Mucosa of rectum (tissue), 2 donors: ENCODE measurements around the gene TMEM109.

Experiments
- H3K27ac ChIP-seq, 2 donors: one replicate each; pipeline ENCODE4 v1.7.0; 2013; ENCODE audit warnings: inconsistent platforms in 2 of 2, low read depth in 2 of 2, low read length in 2 of 2
- H3K27me3 ChIP-seq, 2 donors: one replicate each; pipeline ENCODE4 v1.7.0; 2013; ENCODE audit warnings: low read length in 2 of 2; ENCODE audit not compliant: control insufficient read depth in 2 of 2, insufficient read depth in 2 of 2
- H3K36me3 ChIP-seq, 2 donors: one replicate each; pipeline ENCODE4 v1.7.0; 2013; ENCODE audit warnings: low read length in 2 of 2; ENCODE audit not compliant: control insufficient read depth in 2 of 2, insufficient read depth in 2 of 2
- H3K4me1 ChIP-seq, 2 donors: one replicate each; pipeline ENCODE4 v1.7.0; 2013; ENCODE audit warnings: low read length in 2 of 2, mild to moderate bottlenecking in 1 of 2; ENCODE audit not compliant: control insufficient read depth in 2 of 2, insufficient read depth in 2 of 2
- H3K4me3 ChIP-seq, 2 donors: one replicate each; pipeline ENCODE4 v1.7.0; 2013; ENCODE audit warnings: low read length in 2 of 2
- H3K9ac ChIP-seq, 2 donors: one replicate each; pipeline ENCODE4 v1.7.0; 2013; ENCODE audit warnings: low read length in 2 of 2, low read depth in 1 of 2, mild to moderate bottlenecking in 1 of 2
- H3K9me3 ChIP-seq, 2 donors: one replicate each; pipeline ENCODE4 v1.7.0; 2013; ENCODE audit warnings: low read length in 2 of 2; ENCODE audit not compliant: control insufficient read depth in 2 of 2
- donor health status: healthy.
- donor health status: Normal muscosa, but diverticular disease.

Gene TMEM109

GRCh38 chr11:60932605-60933356 lies 18.8 kb downstream of the TMEM109 start:
- Histone ChIP-seq H3K27ac (no peak overlapping the region), H3K9me3 (no peaks in the 10 kb centered on the region), H3K9ac (no peak overlapping the region), H3K27me3 (no peaks in the 10 kb centered on the region), H3K36me3 (no peaks in the 10 kb centered on the region), H3K4me3 (no peak overlapping the region), H3K4me1 (peaks cover 0 to 3% of the 10 kb centered on the region in 2 donors)

GRCh38 chr11:60933416-60934123 lies 19.6 kb downstream of the TMEM109 start:
- Histone ChIP-seq H3K27me3 (no peaks in the 10 kb centered on the region), H3K4me1 (peaks cover 0 to 3% of the 10 kb centered on the region in 2 donors), H3K36me3 (no peaks in the 10 kb centered on the region), H3K27ac (no peak overlapping the region), H3K4me3 (no peak overlapping the region), H3K9me3 (no peaks in the 10 kb centered on the region), H3K9ac (no peak overlapping the region)

DNA sequence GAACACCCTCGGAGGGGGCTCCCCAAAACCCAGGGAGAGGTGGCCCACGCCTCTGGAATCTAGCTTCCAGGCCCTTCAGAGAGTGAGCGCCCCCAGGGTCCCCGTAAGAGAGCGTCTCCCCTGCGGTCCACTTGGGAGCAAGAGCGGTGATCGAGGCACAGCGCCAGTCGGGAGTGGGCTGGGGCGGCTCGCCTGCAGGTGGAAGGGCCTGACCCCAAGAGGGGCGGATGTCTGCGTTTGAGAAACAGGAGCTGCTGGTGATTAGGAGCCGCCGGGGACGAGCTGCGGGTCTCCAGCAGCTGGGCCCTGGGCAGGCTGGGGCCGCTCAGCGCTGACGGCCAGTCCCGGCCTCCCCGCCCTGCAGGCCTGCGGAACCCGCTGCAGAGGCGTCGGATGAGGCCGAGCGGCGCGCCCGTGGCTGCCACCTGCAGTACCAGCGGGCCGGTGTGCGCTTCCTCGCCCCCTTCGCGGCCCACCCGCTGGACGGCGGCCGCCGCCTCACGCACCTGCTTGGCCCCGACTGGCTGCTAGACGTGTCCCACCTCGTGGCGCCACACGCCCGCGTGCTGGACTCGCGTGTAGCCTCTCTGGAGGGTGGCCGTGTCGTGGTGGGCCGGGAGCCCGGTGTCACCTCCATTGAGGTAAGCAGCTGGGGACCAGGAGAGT lies 20.3 kb downstream of the TMEM109 start:
- Histone ChIP-seq H3K36me3 (peaks cover 0 to 2% of the 10 kb centered on the region in 2 donors), H3K27me3 (no peaks in the 10 kb centered on the region), H3K27ac (no peak overlapping the region)

GRCh38 chr11:60934790-60935605 lies 21.0 kb downstream of the TMEM109 start:
- Histone ChIP-seq H3K4me3 (no peak overlapping the region), H3K27me3 (no peaks in the 10 kb centered on the region), H3K27ac (no peak overlapping the region), H3K36me3 (peaks cover 0 to 4% of the 10 kb centered on the region in 2 donors), H3K9ac (no peak overlapping the region), H3K9me3 (no peaks in the 10 kb centered on the region), H3K4me1 (peaks cover 0 to 3% of the 10 kb centered on the region in 2 donors)

More for the DNA sequence above, 20.3 kb downstream of the TMEM109 start:
- no peak overlapping the region for H3K4me3 ChIP-seq
- H3K9me3 ChIP-seq, result no peaks in the 10 kb centered on the region
- no peak overlapping the region for H3K9ac ChIP-seq
- peaks cover 0 to 3% of the 10 kb centered on the region in 2 donors for H3K4me1 ChIP-seq

DNA sequence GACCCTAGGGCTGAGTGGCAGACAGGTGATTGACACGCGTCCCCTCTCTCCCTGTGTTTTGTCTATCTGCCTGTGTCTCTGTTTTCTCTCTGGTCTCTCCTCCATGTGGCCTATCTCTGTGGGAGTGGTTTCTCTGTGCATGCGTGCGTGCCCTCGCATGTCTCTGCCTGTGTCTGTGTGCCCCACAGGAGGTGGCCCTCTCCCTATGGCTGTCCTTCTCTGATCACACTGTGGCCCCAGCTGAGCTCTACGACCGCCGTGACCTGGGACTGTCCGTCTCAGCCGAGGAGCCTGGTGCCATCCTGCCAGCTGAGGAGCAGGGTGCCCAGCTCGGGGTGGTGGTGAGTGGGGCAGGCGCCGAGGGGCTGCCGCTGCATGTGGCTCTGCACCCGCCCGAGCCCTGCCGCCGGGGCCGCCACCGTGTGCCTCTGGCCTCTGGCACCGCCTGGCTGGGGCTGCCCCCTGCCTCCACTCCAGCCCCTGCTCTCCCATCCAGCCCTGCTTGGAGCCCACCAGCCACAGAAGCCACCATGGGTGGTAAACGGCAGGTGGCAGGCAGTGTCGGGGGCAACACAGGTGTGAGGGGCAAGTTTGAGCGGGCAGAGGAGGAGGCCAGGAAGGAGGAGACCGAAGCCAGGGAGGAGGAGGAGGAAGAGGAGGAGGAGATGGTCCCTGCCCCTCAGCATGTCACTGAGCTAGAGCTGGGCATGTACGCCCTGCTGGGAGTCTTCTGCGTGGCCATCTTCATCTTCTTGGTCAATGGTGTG lies 21.9 kb downstream of the TMEM109 start:
- no peaks in the 10 kb centered on the region for H3K9me3 ChIP-seq
- H3K27ac ChIP-seq, result no peak overlapping the region
- H3K27me3 ChIP-seq, result no peaks in the 10 kb centered on the region
- H3K36me3 ChIP-seq, result peaks cover 0 to 4% of the 10 kb centered on the region in 2 donors
- H3K4me3 ChIP-seq, result no peak overlapping the region
- H3K4me1 ChIP-seq, result peaks cover 0 to 3% of the 10 kb centered on the region in 2 donors
- no peak overlapping the region for H3K9ac ChIP-seq

DNA sequence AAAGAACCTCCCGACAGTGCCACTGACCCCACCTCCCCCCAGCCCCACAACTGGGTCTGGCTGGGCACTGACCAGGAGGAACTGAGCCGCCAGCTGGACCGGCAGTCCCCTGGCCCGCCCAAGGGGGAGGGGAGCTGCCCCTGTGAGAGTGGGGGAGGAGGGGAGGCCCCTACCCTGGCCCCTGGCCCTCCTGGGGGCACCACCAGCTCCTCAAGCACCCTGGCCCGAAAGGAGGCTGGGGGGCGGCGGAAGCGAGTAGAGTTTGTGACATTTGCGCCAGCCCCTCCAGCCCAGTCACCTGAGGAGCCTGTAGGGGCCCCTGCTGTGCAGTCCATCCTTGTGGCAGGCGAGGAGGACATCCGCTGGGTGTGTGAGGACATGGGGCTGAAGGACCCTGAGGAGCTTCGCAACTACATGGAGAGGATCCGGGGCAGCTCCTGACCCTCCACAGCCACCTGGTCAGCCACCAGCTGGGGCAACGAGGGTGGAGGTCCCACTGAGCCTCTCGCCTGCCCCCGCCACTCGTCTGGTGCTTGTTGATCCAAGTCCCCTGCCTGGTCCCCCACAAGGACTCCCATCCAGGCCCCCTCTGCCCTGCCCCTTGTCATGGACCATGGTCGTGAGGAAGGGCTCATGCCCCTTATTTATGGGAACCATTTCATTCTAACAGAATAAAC lies 22.6 kb downstream of the TMEM109 start:
- Histone ChIP-seq H3K9ac (no peak overlapping the region), H3K9me3 (no peaks in the 10 kb centered on the region), H3K27ac (no peak overlapping the region), H3K27me3 (no peaks in the 10 kb centered on the region), H3K36me3 (peaks cover 3 to 11% of the 10 kb centered on the region in 2 donors), H3K4me1 (peaks cover 0 to 3% of the 10 kb centered on the region in 2 donors), H3K4me3 (no peak overlapping the region)

DNA sequence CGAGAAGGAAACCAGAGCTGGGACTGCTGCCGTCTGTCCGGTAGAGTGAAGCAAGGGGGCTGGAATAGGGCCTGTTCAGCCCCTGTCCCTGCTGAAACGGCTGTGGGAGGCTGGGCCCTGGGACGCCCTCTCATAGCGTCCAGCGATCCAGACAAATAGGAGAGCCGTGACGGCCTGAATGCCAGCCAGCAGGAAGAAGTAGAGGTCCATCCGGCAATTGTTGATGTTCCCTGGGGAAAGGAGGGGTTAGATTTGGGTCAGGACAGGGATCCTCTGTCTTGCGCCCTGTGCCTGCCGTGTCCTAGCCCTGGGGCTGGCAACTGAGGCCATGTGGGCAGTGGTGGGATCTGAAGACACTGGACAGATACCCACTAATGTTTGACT lies 23.2 kb downstream of the TMEM109 start:
- H3K4me1 ChIP-seq, result peaks cover 0 to 3% of the 10 kb centered on the region in 2 donors
- peaks cover 6 to 16% of the 10 kb centered on the region in 2 donors for H3K36me3 ChIP-seq
- no peak overlapping the region for H3K9ac ChIP-seq
- H3K9me3 ChIP-seq, result no peaks in the 10 kb centered on the region
- no peak overlapping the region for H3K4me3 ChIP-seq
- no peak overlapping the region for H3K27ac ChIP-seq
- no peaks in the 10 kb centered on the region for H3K27me3 ChIP-seq

DNA sequence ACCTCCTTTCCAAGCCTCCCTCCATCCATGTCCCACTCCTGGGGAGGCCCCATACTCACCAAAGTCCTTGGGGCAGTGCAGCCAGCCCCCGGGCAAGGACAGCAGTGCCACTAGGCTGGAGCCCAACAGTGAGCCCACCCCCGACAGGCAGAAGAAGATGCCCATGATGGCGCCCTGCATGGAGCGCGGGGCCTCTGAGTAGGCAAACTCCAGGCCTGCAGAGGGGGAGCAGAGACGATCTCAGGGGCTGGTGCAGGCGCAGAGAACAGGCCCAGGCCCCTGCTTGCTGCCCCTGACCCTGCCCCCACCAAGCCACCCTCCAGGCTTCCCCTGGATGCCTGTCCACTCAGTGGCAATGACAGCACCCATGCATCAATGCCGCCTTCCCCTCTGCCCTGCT lies 23.9 kb downstream of the TMEM109 start:
- Histone ChIP-seq H3K4me3 (no peak overlapping the region), H3K36me3 (peaks cover 6 to 20% of the 10 kb centered on the region in 2 donors), H3K27ac (no peak overlapping the region), H3K27me3 (no peaks in the 10 kb centered on the region), H3K4me1 (peaks cover under 1 to 4% of the 10 kb centered on the region in 2 donors), H3K9me3 (no peaks in the 10 kb centered on the region), H3K9ac (no peak overlapping the region)

- Histone ChIP-seq H3K4me3 (no peak overlapping the region), H3K36me3 (peaks cover 6 to 22% of the 10 kb centered on the region in 2 donors), H3K4me1 (peaks cover 0 to 4% of the 10 kb centered on the region in 2 donors)
Observed at GRCh38 chr11:60938500-60938899, 24.5 kb downstream of the TMEM109 start.

More at GRCh38 chr11:60938500-60938899, 24.5 kb downstream of the TMEM109 start:
- no peaks in the 10 kb centered on the region for H3K9me3 ChIP-seq
- H3K27me3 ChIP-seq, result no peaks in the 10 kb centered on the region
- no peak overlapping the region for H3K9ac ChIP-seq
- no peak overlapping the region for H3K27ac ChIP-seq
